HG02588 (cell line): ENCODE data around the gene MSS51.

ENCODE experiments used
- ATAC-seq: cut with Tn5 transposase; IDR thresholded peaks from one replicate; pipeline ENCODE4 v1.9.1; 2021; ENCODE audit warnings: mild to moderate bottlenecking, moderate library complexity; ENCODE audit not compliant: unreplicated experiment

Gene MSS51

DNA sequence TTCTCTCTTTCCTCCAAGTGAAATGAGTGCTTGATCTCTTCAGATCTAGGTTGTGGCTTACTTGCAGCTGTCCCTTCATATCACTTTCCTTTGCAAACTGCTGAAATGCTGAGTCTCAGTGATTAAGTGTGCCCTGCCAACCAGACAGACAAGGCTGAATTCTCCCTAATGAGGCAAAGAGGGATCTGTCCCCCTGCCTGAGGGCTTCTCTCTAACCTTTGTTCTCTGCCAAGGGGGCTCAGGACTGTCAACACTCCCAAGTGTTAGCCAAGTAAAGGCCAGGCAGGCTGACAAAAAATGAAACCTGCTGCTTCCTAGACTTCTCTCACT is at the start of gene MSS51:
MSS51 (minus strand) TSS at position 24 of the 330 bp plus-strand sequence. CDS start 5,277 bp downstream, outside the sequence.
- no peak for ATAC-seq

GRCh38 chr10:73480158-73480557 is 46.8 kb upstream of the MSS51 start:
- ATAC-seq: no peak

DNA sequence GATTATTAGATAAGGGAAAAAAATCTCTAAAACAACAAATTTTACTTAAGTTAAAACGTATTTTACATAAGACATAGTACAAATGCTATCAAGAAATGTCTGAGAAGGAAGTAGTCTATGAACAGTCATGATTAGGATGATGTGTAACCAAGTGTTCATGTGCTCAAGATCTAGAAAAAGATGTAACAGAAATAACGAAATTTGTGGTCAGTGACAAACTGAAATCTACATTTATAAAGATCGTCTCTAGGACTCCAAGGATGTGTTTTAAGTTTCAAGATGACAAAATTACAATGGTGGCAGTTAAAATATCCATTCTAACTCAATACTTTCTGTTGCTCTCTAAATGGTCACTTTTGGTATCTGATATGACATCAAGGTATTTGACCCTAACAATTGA is 45.3 kb upstream of the MSS51 start:
- ATAC-seq: no peak

DNA sequence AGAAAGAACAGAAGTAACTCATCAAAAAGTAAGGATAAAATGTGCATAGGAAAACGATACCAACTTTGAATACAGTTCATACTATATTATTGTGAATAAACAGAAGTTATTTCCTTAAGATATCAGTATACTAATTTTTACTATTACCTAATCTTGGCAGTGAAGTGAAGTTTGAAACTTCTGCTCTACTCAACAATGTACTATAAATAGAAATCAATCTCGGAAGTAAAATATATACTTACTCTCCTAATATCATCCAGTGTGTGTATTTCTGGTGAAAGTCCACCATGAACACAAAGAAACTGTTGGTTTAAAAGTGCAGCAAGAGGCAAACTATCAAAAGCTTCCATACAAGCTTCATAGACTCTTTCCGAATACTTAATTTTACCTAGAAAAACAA is 37.9 kb upstream of the MSS51 start:
- ATAC-seq: no peak

DNA sequence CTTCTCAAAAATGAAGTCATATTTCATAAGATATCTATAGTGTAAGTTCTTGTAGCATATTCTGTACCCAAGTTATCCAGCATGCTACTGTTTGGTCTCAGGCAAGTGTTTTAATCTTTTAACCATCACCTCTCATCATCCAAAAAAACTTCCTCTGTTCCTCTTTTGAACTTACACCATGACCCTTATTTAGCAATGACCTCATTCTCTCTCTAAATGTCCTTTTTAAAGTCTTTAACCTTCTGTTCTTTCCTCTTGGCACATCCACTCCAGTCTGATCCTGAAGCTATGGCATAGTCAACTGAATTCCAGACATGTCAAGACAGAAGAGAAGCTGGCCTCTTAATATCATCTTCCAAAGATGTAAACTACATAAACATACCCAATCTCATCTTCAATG is 36.2 kb upstream of the MSS51 start:
- ATAC-seq: no peak

GRCh38 chr10:73467206-73467605 is 33.8 kb upstream of the MSS51 start:
- ATAC-seq: peak; percentile 50

- no peak for ATAC-seq
Observed at GRCh38 chr10:73465978-73466726, 32.8 kb upstream of the MSS51 start.

DNA sequence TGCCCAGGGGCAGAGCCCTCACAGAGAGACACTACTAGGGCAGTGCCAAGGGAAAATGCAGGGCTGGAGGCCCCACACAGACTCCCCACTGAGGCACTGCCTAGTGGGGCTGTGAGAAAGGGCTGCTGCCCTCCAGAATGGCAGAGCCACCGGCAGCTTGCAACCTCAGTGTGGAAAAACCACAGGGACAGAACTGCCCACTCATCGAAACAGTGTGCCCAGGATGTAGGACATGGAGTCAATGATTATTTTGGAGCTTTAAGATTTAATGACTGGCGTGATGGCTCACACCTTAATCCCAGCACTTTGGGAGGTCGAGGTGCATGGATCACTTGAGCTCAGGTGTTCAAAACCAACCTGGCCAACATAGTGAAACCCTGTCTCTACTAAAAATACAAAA is 27.5 kb upstream of the MSS51 start:
- ATAC-seq: no peak

DNA sequence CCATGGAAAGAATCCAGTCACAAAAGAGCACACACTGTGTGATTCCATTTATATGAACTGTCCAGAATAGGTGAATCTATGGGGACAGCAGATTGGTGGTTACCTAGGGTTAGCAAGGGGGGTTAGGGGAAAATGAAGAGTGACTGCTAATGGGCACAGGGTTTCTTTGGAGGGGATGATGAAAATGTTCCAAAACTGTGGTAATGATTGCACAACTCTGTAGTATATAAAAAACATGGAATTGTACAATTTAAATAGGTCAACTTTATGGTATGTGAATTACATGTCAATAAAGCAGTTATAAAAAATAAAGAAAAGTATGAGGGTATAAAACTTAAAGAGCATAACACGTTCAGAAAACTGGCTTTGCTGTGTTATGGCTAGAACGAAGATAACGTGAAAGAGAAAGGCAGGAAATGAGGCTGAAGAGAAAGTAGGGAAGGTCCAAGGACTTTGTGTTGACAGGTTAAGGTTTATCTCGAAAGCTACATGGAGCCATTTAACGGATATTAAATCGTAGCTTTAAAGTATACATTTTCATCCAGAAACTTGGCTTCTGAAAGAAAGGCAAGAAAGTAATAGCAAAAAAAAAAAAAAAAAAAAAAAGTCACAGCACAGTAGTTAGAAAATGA is 26.4 kb upstream of the MSS51 start:
- no peak for ATAC-seq

GRCh38 chr10:73456187-73456890 is 23.0 kb upstream of the MSS51 start:
- ATAC-seq: no peak

DNA sequence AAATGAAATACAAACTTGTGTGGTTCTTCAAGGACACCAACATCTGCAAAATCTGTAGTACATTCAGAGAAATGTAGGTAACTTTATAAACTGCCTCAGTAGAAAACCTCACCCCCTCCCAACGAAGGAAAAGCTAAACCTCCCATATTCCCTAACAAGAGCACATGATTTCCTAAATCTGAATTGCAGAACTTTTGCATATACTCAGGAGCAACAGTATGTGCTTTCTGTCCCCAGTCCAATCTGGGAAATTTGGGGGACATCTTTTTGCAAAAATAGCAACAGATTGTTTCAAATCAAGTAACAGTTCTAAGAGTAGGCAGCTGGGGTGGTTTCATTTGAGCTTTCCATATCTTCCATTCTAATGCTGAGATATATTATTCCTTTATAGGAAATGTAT is 15.8 kb upstream of the MSS51 start:
- ATAC-seq: no peak

DNA sequence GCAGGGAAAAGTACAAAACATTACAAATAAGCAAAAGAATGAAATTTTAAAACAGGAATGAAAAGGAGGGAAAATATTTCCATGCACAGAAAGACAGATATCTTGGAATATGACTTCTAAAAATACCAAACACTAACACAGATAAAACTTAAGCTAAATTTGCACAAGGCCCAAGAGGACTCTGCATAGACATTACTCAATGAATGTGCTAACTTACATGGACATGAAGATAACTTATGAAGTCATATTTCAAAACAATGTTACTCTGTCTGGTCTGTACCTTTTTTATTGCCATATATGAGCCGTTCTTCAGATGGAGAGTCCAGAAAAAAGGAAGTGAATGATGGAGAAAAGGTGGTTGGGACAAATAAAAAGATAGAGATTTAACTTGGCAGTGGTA is 15.0 kb upstream of the MSS51 start:
- ATAC-seq: no peak

DNA sequence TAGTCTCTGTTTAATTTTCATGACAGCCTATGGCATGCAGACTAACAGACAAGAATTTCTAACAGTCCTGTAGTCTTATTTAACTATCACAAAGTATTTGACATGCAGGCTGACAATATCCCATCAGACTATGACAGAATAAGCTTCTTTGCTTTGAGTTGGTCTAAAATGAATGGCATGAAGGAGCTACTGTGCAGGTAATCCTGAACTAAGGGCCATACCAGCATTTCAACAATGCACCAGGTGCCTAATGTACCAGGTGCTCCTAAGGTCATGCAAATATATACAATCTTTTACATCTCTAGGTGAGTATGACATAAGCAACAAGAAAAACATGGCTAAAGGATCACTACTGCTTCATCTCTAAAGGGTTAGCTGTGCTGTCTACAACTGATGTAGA is 13.6 kb upstream of the MSS51 start:
- ATAC-seq: no peak

DNA sequence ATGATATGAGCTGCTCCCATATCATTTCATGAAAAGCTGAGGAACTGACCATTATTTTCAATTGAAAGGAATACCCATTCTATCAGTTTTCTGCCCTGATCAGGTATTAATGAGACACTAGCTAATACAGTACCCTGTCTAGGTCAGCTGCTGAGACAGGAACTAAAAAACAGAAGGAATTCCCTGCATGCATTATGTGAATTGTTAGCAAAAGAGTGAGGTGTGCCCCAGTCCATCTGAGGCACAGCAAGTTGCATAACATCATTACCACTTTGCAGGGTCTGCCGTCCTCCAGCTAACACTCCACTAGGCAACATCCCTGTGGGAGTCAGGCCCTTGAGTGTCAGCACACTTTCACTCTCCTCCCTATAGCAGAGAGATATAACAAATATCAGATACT is 11.1 kb upstream of the MSS51 start:
- no peak for ATAC-seq

DNA sequence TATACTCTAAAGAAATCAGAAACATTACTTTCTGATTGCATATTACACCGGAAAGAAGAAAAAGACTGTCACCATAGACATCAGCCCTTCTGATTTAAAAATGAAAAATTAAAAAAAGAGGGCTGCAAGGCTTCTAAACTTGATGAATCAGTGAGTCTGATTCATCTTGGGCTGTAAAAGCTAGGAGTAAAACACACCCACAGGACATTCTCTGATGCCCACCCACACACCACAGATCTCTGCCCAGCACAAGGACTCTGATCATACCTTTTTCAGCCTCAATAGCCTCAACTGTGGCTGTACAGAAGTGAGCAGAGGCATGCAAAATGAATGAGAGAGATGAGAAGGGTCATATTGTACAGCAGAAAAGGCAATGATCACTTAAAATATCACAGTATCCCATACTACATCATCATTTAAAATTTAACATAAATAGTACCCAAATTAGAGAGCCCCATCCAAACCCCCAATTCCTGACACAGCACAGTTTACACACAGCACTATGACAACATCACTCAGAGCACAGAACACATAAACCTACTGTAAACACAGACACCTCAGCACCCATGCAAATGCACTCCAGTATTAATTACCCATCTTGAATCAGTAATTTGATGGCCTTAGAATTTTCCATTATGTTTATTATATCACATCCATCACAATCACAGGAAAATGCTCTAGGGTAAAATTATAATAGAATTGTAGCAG is 6.4 kb upstream of the MSS51 start:
- no peak for ATAC-seq

- ATAC-seq: no peak
Observed at GRCh38 chr10:73439055-73439454, 5.7 kb upstream of the MSS51 start.

- no peak for ATAC-seq
Observed at GRCh38 chr10:73432646-73433537, 469 bp downstream of the MSS51 start.

DNA sequence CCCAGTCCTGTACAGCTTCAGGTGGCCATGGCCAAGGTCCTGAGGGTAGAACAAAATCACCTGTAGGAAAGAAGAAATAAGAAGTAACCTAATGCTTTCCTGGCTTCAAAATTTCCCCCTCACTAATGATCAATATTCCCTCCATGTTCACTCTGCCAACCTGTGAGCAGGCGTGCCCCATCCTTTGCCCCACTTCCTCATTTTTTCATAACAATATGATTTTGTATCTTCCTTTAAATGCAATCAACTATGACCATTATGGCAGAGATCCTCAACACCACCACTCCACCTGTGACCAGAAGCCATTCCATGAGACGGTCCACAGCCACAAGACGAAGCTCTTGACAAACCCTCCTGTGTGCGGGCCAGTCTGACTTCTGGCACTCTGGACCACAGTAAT is 7.0 kb downstream of the MSS51 start:
- no peak for ATAC-seq

DNA sequence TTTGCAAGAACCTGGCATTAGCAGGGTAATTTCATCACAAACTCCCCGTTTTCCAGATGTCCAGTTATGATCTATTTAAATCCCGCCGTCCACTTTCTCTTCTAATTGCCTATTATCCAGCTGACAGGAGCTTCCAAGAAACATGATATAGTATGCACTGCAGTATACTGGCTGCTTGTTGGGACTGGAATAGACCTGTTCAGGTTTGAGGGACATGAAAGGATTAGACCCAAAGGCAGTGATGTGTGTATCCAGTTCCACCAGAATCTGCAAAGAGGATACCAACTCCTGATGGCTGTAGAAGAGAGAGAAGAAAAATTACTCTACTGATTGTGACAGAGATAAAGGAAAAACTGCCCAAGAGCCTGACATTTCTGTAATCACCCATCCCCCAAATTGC is 8.9 kb downstream of the MSS51 start:
- ATAC-seq: no peak

- no peak for ATAC-seq
Observed at GRCh38 chr10:73423309-73423708, 10.1 kb downstream of the MSS51 start.

DNA sequence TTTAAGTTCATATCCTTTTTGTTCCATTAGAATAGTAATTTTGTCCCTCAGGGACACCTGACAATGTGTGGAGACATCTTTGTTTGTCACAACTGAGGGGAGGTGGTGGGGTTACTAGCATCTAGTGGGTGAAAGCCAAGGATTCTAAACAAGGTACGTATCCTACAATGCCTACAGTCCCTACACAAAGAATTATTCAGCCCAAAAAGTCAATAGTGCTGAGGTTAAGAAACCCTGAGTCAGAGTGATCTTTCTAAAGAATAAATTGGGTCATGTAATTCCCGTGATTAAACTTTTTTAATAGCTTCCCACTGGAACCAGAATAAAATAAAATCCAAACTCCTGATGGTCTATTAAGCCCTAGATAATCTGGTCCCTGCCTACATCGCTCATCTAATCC is 16.8 kb downstream of the MSS51 start:
- ATAC-seq: no peak
